ENCODE measurements around the gene RAD54L2.
"Not testable (repeated sequence)": the region's sequence is repeated elsewhere in the genome, so short reads cannot be mapped to it uniquely, and the experiment has no call there.

RAD54L2 gene

GRCh38 chr3:51508255-51508654 lies 30.3 kb upstream of the RAD54L2 start:
- no peak for TF ChIP-seq CTCF (IDR thresholded peaks at IDR 0.05; ENCODE audit: low read depth, low read length)
- no peak for DNase-seq (ENCODE audit: extremely low read depth, low read depth)

GRCh38 chr3:51510996-51511395 lies 27.5 kb upstream of the RAD54L2 start:
- no peak for TF ChIP-seq CTCF (IDR thresholded peaks at IDR 0.05; ENCODE audit: low read depth, low read length)
- DNase-seq (ENCODE audit: extremely low read depth, low read depth), result no peak

- no peak for DNase-seq (ENCODE audit: extremely low read depth, low read depth)
- no peak for TF ChIP-seq CTCF (IDR thresholded peaks at IDR 0.05; ENCODE audit: low read depth, low read length)
Measured at GRCh38 chr3:51514210-51514609, 24.3 kb upstream of the RAD54L2 start.

- DNase-seq (ENCODE audit: extremely low read depth, low read depth), result no peak
- TF ChIP-seq CTCF (IDR thresholded peaks at IDR 0.05; ENCODE audit: low read depth, low read length), result no peak
Measured at GRCh38 chr3:51519848-51520247, 18.7 kb upstream of the RAD54L2 start.

- DNase-seq (ENCODE audit: extremely low read depth, low read depth), result not testable (repeated sequence)
Measured at GRCh38 chr3:51520906-51521730, 17.4 kb upstream of the RAD54L2 start.

- TF ChIP-seq CTCF (IDR thresholded peaks at IDR 0.05; ENCODE audit: low read depth, low read length), result no peak
Measured at GRCh38 chr3:51522273-51522962, 16.1 kb upstream of the RAD54L2 start.

GRCh38 chr3:51524874-51525273 lies 13.6 kb upstream of the RAD54L2 start:
- not testable (repeated sequence) for DNase-seq (ENCODE audit: extremely low read depth, low read depth)

More at GRCh38 chr3:51522273-51522962, 16.1 kb upstream of the RAD54L2 start:
- no peak for DNase-seq (ENCODE audit: extremely low read depth, low read depth)

- TF ChIP-seq CTCF (IDR thresholded peaks at IDR 0.05; ENCODE audit: low read depth, low read length), result no peak
- no peak for DNase-seq (ENCODE audit: extremely low read depth, low read depth)
Measured at GRCh38 chr3:51530485-51530884, 8.0 kb upstream of the RAD54L2 start.
